Left renal pelvis (tissue), 4 donors: Measurements from ENCODE around the gene CBY1. TPM values are rescaled to one million over a fixed set of nuclear protein-coding genes. Genes with fewer than 3 reads are reported as not detected.

Experiments
- DNase-seq, 4 donors: peaks; one replicate each; pipeline ENCODE4 v3.0.0-alpha.2; 2013; ENCODE audit warnings: low read depth in 4 of 4, low spot score in 3 of 4
- polyA plus RNA-seq, 4 donors: library from polyadenylated mRNA; unstranded; fragments of 120-200 nt; gene quantifications; one replicate each; pipeline ENCODE4 v1.2.1, GENCODE V29; 2013; ENCODE audit not compliant: insufficient read length in 4 of 4

The CBY1 gene
- polyA plus RNA-seq, 4 donors = 52.0 to 64.3 (median 61.7) TPM

DNA sequence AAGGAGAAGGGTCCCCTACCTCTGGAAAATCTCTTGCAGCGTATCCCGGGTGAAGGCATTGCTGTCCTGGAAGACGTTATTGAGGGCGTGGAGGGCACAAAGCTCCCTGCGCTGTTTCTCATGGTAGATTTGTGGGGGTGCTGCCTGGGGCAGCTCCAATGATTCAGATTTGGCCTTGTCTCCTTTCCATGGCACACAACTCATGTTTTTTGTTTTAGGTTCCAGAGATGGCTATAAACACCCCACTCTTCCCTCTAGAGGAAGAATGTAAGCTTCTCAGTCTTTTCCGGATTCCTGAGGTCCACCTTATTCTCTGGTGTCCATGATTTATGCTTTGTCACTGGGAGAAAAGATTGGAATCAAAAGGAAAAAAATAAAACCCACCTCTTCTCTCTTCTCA, 43.3 kb downstream of the CBY1 start:
- DNase-seq = no peak

DNA sequence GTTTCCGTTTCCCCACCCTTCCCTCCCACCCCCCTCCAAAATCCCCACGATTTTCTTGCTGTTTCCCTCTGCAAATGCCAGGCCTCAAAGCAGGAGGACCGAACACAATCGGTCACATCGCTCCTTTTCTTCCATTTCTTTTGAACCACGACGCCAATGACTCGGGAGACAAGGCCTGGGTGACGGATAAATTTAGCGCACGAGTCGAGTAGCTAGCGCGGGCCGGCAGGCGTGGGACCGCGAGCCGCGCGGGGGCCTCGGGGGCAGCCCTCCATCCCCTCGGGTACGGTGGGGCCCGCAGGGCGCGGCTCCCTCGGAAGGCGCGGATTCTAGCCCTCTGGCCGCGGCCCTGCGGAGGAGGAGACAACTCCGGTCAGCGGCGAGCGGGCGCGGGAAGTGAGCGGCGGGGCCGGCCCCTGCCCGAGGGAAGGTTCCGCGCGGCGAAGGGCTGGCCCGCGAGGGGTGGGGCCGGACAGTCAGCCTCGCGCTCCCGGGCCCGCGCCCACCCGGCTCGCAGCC, 43.9 kb downstream of the CBY1 start:
- DNase-seq = no peak

GRCh38 chr22:38700789-38701628, 44.6 kb downstream of the CBY1 start, which contains the start of gene JOSD1:
JOSD1 (minus strand) TSS chr22:38700943; CDS start chr22:38699987, 956 bp downstream.
- DNase-seq = peak; percentile 82 to 92 (median 88)

DNA sequence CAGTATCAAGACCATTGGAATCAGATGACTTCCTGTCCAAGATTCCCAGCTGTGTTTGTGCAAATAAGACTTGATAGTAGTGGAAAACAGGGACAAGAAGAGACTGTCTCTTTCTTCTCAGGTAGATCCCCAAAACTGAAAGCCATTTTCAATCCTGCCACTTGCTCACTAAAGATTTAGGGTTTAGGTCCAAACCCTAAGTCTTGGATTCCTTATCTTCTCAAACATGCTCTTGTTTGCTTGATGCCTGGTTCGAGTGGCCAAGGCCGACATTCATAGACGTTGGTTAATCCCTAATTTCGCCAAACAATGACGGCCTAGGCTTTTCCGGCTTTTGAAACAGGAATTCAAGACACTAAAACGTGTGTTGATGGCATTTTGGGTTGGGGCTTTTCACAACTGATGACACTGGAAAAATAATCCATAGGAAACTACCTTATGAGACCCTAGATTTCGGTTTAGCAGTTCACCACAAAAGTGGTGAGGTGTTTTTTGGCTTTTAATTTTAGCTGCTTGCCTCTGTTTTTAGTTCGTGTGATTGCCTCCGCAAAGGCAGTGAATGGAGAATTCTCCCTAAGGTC, 48.3 kb downstream of the CBY1 start:
- no peak for DNase-seq

GRCh38 chr22:38705235-38706100, 49.0 kb downstream of the CBY1 start, which contains the start of gene GTPBP1:
GTPBP1 (plus strand) TSS chr22:38705944; CDS start chr22:38705956, 12 bp downstream.
- DNase-seq = peak; percentile 100

GRCh38 chr22:38706101-38706900, 49.9 kb downstream of the CBY1 start:
- no peak for DNase-seq

DNA sequence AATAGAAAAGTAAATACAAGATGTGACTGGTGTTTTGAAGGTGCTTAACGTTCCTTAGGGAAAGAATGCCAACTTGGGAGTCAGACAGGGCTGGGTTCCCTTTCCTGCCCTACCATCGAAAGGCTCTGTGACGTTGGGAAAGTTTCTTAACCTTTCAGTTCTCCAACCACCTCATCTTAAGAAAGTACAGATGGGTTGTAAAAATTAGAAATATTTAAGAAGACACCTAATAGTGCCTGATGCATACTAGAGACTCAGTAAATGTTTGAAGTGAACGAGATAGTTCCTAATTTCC, 50.4 kb downstream of the CBY1 start:
- DNase-seq = no peak

DNA sequence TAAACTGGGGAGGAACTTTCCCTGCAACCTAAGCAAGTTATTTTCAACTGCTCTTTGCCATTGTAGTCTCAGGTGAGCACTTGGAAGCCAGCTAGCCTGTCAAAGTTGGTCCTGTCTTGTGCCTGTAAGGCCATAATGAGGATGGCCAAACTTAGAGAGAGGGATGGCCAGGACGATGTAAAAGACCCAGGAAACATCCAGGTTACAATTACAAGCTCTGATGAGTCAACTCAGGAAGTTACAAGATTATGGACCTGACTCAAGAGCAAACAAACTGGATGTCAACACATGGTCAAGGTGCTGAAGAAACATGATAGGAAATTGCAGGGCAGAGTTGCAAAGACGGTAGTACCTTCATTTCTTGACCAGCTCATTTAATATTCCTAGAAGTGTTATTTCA, 50.9 kb downstream of the CBY1 start:
- no peak for DNase-seq

- DNase-seq = no peak
These were observed 51.5 kb downstream of the CBY1 start for GRCh38 chr22:38707984-38708383.

GRCh38 chr22:38709306-38709705, 52.9 kb downstream of the CBY1 start:
- DNase-seq = no peak

- no peak for DNase-seq
These were observed 53.9 kb downstream of the CBY1 start for GRCh38 chr22:38710351-38710750.

- DNase-seq = no peak
These were observed 54.4 kb downstream of the CBY1 start for GRCh38 chr22:38710866-38711265.

DNA sequence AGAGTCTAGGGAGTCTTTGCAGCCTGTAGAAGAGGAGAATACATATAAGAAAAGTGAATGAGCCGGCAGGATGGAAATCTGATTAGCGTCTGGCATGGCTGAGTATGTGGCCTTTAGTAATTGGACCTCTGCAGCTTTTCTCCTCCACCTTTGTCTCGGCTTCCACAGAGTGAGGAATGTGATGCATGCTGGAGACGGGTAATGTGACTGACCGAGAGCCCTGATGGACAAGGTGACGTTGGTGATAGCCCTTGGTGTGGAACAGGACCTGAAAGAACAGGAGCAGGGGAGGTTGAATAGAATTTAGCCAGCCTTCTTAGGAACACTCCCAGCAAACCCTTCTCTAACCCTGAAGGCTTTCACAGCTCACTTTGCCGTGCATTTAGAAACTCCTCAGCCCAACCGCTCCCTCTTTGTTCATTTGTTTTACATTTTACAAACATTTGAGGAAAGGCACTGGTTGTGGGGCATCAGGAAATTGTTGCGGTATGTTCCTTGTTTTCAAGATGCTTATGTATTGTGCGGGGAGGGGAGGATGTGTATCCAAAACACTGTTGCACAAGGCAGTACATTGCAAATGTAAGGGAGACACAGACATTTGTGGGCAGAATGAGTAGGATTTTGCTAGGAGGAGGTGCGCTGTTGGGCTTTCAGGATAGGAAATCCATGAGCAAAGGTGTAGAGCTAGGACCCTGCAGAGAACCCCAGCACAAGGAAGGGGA, 56.2 kb downstream of the CBY1 start:
- no peak for DNase-seq

DNA sequence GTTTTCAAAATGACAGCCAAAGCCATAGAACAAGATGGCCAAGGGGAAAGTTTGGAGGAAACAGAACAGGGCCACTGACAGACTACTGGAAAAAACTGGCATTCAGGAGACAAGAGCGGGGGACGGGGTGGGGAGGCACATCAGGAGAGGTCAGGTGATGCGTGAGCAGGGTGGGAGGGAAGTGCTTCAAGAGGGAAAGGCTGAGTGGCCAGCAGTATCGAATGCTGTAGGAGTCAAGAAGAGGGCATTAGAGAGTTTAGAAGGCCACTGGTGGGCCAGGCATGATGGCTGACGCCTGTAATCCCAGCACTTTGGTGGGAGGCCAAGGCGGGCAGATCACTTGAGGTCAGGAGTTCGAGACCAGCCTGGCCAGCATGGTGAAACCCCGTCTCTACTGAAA, 57.5 kb downstream of the CBY1 start:
- no peak for DNase-seq

DNA sequence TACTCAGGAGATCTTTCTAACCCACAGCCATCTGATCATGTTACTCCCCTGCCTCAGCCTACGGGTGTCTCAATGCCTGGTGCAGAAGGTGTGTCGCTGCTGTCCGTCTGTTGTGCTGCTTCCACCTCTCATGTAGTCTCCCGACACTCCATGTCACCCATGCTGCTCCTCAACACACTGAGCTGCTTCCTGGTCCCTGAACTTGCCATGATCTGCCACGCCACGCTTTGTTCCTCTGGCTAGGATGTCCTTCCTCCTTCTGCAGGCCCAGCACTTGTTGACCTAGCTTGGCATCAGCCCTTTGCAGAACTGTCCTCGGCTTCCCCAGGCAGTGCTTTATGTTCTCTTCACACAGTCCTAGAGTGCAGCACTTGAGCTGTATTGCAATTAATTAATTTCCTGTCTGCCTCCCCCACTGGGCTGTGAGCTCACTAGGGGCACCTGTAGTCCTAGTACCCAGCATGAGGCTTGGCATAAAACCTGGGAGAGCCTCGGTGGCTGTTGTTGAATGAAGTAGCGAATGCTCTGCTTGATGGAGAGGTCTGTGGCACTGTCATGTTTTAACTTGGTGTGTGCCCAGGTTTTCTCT, 58.8 kb downstream of the CBY1 start:
- no peak for DNase-seq

DNA sequence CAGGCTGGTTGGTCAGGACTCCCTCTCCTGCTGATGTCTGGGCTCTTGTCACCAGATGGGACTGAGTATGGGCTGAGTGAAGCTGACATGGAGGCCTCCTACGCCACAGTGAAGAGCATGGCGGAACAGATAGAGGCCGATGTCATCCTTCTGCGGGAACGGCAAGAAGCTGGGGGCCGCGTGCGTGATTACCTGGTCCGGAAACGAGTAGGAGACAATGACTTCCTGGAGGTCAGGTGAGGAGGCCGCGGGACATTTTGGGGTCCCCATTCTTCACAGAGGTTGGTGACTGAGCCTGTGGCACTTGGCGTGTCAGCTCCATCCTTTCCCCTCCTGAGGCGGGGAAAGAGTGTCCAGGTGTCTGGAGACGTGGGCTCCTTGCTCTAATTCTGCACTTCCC, 59.4 kb downstream of the CBY1 start:
- no peak for DNase-seq

DNA sequence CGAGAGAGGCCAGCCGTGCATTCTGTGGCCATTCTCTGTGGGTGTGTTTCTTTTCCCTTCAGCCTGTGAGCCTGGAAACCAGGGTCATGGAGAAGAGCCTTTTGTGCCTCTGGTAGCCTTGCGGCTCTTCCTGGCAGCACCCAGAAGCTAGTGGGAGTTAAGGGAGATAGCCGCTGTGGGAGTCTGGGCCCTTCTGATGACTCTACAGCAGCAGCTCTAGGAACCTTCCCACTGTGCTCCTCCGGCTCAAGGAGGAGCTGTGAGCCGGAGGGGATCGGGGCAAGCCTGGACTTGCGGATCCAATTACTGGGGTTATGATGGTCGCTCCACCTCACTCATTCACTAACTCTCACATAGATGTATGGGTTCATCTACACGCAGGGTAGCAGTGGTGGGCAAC, 59.8 kb downstream of the CBY1 start:
- no peak for DNase-seq

DNA sequence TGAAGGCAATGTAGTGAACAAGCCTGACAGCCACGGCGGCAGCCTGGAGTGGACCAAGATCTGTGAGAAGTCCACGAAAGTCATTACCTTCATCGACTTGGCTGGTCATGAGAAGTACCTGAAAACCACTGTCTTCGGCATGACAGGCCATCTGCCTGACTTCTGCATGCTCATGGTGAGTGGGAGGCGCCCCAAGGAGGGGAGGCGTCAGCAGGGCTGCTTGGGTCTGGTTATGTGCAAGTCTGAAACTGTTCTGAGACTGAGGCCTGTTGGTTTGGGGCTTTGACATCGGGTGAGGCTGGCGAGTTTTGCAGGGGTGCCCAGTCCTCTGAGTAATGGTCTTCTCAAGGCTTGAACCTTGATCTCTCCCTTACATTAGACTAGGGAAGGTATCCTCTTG, 60.4 kb downstream of the CBY1 start:
- DNase-seq = no peak

- DNase-seq = no peak
These were observed 60.8 kb downstream of the CBY1 start for GRCh38 chr22:38717244-38717643.
